NK-92 (cell line): Measurements from ENCODE around the gene DCAF7.

Experiments
- DNase-seq: peaks from one replicate; lab custom pipeline; 2025; ENCODE audit not compliant: unreplicated experiment; lab: John Stamatoyannopoulos, UW

The DCAF7 gene

GRCh38 chr17:63543822-63544420, 6.4 kb upstream of the DCAF7 start:
- no peak for DNase-seq

GRCh38 chr17:63544467-63545301, 5.6 kb upstream of the DCAF7 start:
- no peak for DNase-seq

GRCh38 chr17:63546308-63547082, 3.8 kb upstream of the DCAF7 start:
- no peak for DNase-seq

GRCh38 chr17:63547083-63547523, 3.2 kb upstream of the DCAF7 start:
- DNase-seq, result no peak

- no peak for DNase-seq
Measured at GRCh38 chr17:63549289-63549945, 860 bp upstream of the DCAF7 start.

- no peak for DNase-seq
Measured at GRCh38 chr17:63550817-63551639, 751 bp downstream of the DCAF7 start.

- no peak for DNase-seq
Measured at GRCh38 chr17:63552211-63552610, 1.9 kb downstream of the DCAF7 start.

GRCh38 chr17:63555500-63556156, 5.4 kb downstream of the DCAF7 start:
- no peak for DNase-seq

- DNase-seq, result no peak
Measured at GRCh38 chr17:63557416-63557815, 7.1 kb downstream of the DCAF7 start.

GRCh38 chr17:63558441-63558840, 8.2 kb downstream of the DCAF7 start:
- no peak for DNase-seq

GRCh38 chr17:63561819-63562218, 11.5 kb downstream of the DCAF7 start:
- DNase-seq, result no peak

GRCh38 chr17:63563339-63563738, 13.1 kb downstream of the DCAF7 start:
- no peak for DNase-seq

GRCh38 chr17:63564562-63564961, 14.3 kb downstream of the DCAF7 start:
- DNase-seq, result no peak

- no peak for DNase-seq
Measured at GRCh38 chr17:63567229-63567628, 17.0 kb downstream of the DCAF7 start.

GRCh38 chr17:63568563-63568962, 18.3 kb downstream of the DCAF7 start:
- no peak for DNase-seq

- no peak for DNase-seq
Measured at GRCh38 chr17:63571632-63572310, 21.5 kb downstream of the DCAF7 start.

- DNase-seq, result no peak
Measured at GRCh38 chr17:63573634-63574033, 23.4 kb downstream of the DCAF7 start.

- DNase-seq, result no peak
Measured at GRCh38 chr17:63578027-63578768, 27.9 kb downstream of the DCAF7 start.

- DNase-seq, result no peak
Measured at GRCh38 chr17:63578769-63579111, 28.5 kb downstream of the DCAF7 start.
